Hepatocyte (in vitro differentiated cells): ENCODE measurements around the gene SRPK2.

Source experiments
- EZH2 ChIP-seq: fragments of 200-600 bp; sonication (generic); IDR thresholded peaks from 2 replicates; pipeline ENCODE4 v1.6.1; 2016; ENCODE audit warnings: antibody characterized with exemption, mild to moderate bottlenecking, borderline replicate concordance
- EZH2phosphoT487 ChIP-seq: fragments of 200-600 bp; sonication (generic); IDR thresholded peaks from one replicate; pipeline ENCODE4 v1.6.1; 2018; ENCODE audit warnings: antibody characterized with exemption, mild to moderate bottlenecking, low read depth, moderate library complexity; ENCODE audit not compliant: unreplicated experiment, severe bottlenecking
- TF ChIP-seq, protein P1 (sequence below): fragments of 200-600 bp; sonication (generic); IDR thresholded peaks from 2 replicates; pipeline ENCODE4 v1.5.1; 2016; ENCODE audit warnings: antibody characterized with exemption, mild to moderate bottlenecking; ENCODE audit not compliant: poor library complexity

DNA sequence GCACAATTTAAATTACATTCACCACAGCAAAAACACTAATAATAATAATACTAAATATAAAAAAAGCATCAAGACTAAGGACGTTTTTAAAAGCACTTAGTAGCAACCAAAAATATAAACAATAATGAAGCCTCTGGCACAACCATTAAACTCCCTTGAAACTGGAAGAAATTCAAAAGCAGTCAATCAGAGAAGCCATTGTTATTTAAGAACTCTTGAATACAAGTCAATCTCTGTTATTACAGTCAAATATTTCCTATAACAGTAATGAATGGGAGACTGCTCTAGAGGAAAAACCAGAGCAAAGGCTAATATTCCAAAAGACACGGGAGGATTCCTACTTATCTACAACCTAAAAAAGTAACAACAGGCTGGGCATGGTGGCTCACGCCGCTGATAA is 210.5 kb downstream of the SRPK2 start:
- TF ChIP-seq, protein P1, sequence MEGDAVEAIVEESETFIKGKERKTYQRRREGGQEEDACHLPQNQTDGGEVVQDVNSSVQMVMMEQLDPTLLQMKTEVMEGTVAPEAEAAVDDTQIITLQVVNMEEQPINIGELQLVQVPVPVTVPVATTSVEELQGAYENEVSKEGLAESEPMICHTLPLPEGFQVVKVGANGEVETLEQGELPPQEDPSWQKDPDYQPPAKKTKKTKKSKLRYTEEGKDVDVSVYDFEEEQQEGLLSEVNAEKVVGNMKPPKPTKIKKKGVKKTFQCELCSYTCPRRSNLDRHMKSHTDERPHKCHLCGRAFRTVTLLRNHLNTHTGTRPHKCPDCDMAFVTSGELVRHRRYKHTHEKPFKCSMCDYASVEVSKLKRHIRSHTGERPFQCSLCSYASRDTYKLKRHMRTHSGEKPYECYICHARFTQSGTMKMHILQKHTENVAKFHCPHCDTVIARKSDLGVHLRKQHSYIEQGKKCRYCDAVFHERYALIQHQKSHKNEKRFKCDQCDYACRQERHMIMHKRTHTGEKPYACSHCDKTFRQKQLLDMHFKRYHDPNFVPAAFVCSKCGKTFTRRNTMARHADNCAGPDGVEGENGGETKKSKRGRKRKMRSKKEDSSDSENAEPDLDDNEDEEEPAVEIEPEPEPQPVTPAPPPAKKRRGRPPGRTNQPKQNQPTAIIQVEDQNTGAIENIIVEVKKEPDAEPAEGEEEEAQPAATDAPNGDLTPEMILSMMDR, result no peak
- TF ChIP-seq EZH2 (no peak), EZH2phosphoT487 (no peak)
